ENCODE results near the gene KRTAP6-1.

Gene KRTAP6-1, protein sequence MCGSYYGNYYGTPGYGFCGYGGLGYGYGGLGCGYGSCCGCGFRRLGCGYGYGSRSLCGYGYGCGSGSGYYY

DNA sequence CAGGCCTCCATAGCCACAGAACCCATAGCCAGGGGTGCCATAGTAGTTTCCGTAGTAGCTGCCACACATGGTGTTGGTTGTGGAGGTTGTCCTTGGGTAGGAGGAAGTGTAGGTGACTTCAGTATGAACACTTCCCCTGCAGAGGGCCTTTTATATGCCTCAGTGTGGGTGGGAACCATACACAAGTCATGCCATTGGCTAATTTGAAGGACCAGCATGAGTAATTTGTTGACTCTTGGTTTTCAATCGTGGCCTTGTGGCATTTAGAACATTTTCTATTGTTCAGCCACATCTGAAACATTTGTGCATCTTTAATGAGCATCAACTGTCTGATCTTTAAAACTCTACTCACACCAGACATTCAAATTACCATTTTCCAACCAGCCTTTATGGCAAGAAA lies at the start of gene KRTAP6-1:
KRTAP6-1 (minus strand) TSS at position 95 of the 400 bp plus-strand sequence; CDS start at position 69, 26 bp downstream.
- no peak for DNase-seq (ENCODE audit: low read depth in 2 of 2)

DNA sequence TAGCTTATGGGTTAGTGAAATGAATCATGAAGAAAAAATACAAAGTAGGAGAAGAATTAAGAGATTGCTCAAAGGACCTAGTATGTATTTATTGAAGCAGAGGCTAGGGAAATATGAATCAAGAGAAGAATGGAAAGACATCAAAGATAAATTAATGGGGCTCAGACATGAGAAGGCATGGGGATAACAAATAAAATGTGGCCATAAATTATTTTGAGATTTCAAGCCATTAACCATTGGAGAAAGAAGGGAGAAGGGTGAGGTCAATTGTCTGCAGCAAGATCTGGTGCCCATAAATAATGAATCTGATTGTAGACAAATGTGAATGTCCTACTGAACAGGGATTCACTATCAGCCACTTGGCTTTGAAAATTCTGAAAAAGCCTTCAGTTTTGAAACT lies 39.2 kb upstream of the KRTAP6-1 start:
- DNase-seq (ENCODE audit: low read depth in 2 of 2) = no peak

DNA sequence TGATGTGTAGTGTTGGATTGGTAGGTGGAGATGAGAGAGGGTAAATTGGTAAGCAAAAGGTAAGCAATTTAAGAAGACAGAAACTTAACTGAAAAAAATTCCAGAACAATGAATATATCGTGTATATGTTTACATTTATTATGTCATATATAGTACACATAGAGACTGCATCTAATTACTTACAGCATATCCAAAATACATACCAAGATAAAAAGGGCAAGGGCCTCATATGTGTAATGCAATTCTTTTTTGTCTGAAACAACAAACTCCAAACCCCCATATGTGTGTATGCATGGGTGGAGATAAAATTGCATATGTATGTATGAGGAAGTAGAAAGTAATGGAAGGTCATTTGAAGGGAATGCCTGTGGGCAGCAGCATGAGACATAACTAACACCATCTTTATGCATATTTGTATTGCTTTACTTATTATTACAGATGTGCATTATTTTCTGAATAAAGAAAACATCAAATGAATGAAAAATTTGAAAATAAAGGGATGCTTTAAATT lies 33.2 kb upstream of the KRTAP6-1 start:
- no peak for DNase-seq (ENCODE audit: low read depth in 2 of 2)

DNA sequence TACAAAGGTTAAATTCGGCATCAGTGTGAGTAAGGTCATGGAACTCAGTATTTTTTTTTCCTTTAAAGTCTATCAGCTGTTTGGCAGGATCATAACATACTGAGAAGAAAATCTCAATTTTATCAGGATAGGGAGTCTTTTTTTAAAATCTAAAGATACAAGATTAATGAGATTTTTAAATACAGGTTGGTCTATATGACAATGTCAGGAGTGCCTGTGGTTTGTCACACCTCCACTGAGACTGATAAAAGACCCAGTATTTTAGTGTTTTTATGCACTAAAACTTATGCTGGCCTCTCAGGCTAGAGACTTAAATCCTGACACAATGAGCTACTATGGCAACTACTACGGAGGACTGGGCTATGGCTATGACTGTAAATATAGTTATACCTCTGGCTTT lies 28.8 kb upstream of the KRTAP6-1 start, which contains the start of gene KRTAP20-3:
KRTAP20-3 (plus strand) TSS at position 301 of the 400 bp plus-strand sequence.
- no peak for DNase-seq (ENCODE audit: low read depth in 2 of 2)

DNA sequence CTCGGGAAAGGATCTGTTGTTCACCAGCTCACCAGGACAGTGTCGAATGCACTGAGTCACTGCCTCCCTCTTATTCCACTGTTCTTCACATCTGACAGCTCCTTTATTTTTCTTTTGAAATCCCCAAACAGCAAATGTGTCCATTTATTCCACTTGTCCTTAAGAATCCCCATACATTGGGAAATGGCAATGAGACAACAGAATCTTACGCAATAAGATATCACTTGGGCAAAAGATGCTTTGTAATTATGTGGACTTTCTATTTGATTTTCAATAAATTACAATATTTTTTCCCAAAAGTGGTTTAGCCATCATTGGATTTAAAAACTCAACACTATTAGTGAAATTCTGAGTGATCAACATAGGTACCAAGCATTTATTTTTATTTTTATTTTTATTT lies 25.0 kb upstream of the KRTAP6-1 start:
- no peak for DNase-seq (ENCODE audit: low read depth in 2 of 2)

DNA sequence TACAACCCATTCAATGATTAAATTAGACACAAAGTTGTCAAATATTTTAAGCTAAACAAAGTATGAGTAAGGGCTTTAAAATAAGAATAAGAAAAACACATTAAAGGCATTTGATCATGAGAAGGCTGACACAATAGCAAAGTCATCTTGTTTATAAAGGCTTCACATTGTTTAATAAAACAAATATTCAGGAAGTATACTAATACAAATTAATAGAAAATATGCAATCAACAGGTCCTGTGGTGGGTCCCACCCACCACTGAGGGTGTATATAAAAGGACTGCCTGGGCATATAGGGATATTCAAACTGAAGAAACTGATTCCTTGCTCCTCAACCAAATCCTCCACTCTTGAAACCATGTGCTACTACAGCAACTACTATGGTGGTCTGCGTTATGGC lies 21.2 kb upstream of the KRTAP6-1 start, which contains the start of gene KRTAP20-2:
KRTAP20-2 (plus strand) TSS at position 301 of the 400 bp plus-strand sequence; CDS start at position 359, 58 bp downstream.
- DNase-seq (ENCODE audit: low read depth in 2 of 2) = no peak

DNA sequence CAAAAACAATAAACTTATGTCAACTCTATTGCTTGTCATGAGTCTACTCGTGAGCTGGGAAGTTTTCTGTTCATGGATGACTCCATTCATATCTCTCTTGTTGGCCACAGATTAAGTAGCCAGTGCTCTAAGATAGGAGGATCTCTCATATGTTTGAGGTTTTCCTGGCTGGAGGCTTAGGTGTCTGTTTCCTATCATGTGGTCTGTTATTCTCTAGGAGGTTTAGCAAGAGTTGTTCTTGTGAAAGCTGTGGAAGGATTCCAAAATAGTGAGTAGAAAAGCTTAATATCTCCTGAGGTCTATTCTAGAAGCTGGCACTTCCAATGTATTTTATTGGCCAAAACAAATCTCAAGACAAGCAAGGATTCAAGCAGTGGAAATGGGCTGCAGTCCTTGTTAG lies 15.5 kb upstream of the KRTAP6-1 start:
- DNase-seq (ENCODE audit: low read depth in 2 of 2) = no peak

DNA sequence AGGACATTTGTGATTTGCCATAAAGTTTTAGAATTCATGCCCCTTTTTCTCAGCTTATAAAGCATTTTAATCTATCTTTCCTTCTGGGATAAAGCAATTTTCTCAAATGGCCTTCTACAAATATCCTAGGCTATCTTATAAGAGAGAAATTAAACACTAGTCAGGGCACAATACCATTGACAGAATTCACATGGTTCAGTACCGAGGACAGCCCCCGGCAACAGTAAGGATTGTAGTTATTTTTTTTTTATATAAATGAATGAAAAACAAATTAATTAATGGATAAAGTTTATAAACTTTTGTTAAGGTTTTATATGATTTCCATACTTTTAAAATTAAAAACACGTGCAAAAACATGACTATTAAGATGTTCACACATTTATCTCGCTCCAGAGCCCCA lies 14.4 kb upstream of the KRTAP6-1 start:
- DNase-seq (ENCODE audit: low read depth in 2 of 2) = no peak

DNA sequence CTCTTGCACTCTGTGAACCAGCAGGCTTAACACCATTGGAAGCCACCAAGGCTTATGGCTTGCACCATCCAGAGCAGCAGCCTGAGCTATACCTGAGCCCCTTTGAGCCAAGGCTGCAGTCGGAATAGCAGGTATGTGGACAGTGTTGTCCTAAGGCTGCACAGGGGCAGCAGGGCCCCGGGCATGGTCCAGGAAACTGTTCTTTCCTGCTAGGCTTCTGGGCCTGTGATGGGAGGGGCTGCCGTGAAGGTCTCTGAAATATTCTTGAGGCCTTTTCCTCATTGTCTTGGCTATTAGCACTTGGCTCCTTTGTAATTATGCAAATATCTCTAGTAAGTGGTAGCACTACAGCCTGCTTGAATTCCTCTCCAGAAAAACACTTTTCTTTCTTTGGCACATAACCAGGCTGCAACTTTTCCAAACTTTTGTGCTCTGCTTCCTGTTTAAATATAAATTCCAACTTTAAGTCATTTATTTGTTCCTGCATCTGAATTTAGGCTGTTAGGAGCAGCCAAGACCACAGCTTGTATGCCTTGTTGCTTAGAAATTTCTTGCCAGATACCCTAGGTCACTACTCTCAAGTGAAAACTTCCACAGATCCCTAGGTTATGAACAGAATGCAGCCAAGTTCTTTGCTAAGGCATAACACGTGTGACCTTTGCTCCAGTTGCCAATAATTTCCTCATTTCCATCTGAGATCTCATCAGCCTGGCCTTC lies 11.9 kb upstream of the KRTAP6-1 start:
- DNase-seq (ENCODE audit: low read depth in 2 of 2) = no peak

DNA sequence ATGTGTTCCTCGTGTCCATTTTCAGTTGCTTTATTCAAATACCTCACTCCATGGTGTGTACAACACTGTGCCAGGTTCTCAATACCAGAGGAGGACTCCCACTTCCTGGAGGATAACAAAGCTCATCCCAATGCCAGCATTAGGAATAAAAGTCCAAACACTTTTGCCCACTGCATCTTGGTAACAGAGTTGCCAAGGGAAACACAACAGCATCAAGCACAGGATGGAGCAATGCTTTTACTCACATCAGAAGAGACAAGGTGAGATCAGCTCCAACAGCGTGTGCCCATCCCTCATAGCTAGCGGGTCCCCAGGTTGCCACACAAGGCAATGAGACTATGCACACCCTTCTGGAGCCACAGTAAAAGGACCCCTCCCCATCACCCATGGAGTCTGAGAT lies 9.6 kb upstream of the KRTAP6-1 start:
- no peak for DNase-seq (ENCODE audit: low read depth in 2 of 2)

DNA sequence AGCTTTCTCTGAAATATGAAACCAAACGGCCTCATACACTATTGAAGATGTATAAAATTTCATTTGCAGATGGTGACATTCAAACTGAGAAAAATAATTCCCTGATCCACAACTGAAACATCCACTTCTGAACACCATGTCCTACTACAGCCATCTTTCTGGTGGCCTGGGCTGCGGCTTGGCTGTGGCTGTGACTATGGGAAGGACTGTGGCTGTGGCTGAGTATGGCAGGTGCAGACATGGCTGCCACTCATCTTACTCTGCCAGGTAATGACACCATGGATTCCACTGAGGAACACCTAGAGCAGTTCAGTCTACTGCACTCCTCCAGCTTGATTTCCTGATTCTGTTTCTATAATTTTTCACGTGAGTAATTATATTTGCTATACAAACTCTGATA lies 6.8 kb upstream of the KRTAP6-1 start, which contains the start of gene KRTAP20-4:
KRTAP20-4 (plus strand) TSS at position 106 of the 400 bp plus-strand sequence.
- DNase-seq (ENCODE audit: low read depth in 2 of 2) = no peak

DNA sequence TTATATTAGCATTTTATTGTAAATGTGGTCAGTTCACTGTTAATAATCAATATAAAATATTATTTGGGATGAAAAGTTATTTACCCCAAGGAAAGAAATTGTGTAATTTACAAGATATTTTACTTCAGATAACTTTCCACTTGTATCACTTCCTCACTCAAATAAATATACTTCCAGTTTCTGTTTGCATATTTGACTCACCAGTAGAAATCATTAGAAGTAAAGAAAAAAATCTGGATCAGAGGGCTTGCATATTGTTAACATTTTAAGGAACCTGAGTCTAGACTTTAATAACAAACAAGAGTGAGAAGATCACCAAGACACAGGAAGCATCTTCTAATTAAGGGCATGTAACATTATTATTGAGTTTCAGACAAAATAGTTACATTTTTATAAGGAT lies 6.3 kb upstream of the KRTAP6-1 start:
- no peak for DNase-seq (ENCODE audit: low read depth in 2 of 2)

DNA sequence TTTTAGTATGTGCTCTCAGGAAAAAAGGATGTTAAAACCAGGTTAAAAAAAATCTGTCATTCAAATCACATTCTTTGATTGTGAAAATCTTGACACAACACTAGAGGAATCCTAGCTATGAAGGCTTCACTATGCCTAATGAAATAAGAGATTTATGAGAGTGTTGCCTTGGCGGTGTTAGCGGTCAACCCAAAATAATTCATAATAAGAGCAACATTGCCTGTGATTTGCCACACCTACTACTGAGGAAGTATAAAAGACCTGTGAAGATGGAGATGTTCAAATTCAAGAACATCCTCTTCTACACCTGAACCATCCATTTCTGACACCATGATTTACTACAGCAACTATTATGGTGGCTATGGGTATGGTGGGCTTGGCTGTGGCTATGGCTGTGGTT lies 2.4 kb upstream of the KRTAP6-1 start, which contains the start of gene KRTAP20-1:
KRTAP20-1 (plus strand) TSS at position 301 of the 400 bp plus-strand sequence; CDS start at position 331, 30 bp downstream.
- no peak for DNase-seq (ENCODE audit: low read depth in 2 of 2)

DNA sequence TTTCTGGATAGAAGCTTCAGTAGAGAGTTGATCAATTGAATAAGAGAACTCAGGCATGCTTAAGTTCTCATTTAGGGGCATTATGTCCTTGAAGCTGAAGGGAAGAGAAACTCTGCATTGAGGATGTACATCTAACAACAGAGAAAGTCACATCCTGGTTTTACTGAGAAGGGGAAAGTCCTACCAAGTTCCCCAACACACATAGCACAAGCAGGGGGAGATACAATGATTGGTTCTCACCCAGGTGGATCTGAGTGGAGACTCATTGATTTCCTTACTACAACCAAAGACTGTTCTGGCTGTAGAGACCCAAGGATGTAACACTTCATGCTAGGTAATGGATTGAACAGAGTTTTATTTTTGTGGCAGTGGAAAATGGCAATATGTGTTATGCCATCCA lies 1.5 kb upstream of the KRTAP6-1 start:
- no peak for DNase-seq (ENCODE audit: low read depth in 2 of 2)

DNA sequence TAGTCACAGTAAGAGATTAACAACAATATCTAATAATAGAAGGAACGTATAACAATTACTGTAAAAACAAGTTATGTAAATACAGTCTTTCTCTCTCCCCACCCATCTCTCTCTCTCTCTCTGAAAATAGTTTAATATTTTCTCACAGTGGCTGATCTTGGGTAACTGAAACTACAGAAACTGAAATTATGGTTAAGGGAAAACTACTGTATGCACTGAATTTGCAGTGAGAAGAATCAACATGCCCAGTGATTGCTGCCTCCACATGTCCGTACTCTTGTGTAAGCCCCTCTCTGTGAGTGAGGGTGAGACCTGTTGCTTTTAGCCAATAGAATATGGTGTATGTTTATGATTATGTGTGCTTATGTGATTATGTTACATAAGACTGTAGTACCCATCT lies 1.6 kb downstream of the KRTAP6-1 start:
- DNase-seq (ENCODE audit: low read depth in 2 of 2) = no peak

DNA sequence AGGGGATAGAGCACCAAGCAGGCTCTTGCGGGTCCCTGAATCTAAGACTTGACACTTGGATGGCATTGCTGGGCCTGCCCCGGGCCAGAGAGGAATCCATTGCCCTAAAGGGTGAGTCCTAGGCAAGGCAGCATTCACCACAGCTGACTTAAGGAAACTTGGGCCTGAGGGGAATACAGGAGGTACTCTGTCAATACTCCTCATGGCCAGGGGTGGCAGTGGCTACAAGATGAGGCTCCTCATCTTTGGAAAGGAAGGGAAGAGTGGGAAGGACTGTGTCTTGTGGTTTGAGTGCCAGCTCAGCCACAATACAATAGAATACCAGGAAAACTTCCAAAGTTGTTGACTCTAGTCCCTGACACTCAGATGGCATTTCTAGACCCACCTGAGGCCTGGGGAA lies 7.8 kb downstream of the KRTAP6-1 start:
- DNase-seq (ENCODE audit: low read depth in 2 of 2) = no peak

DNA sequence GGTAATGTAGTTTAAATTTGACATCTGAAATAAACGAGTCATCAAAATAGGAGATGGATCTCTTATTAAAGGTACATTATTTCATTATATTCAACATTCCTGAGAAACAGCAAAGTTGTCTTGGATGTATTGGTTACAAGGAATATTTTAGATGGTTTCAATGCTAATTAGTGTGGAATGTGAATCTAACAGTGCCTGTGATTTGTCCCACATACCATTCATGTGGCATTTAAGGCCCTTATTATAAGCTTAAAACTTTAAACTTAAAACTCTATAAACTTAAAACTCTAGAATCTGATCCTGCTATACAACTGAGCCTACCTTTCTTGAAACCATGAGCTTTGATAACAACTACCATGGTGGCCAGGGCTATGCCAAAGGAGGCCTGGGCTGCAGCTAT lies 12.9 kb downstream of the KRTAP6-1 start, which contains the start of gene KRTAP22-1:
KRTAP22-1 (plus strand) TSS at position 301 of the 400 bp plus-strand sequence.
- no peak for DNase-seq (ENCODE audit: low read depth in 2 of 2)

DNA sequence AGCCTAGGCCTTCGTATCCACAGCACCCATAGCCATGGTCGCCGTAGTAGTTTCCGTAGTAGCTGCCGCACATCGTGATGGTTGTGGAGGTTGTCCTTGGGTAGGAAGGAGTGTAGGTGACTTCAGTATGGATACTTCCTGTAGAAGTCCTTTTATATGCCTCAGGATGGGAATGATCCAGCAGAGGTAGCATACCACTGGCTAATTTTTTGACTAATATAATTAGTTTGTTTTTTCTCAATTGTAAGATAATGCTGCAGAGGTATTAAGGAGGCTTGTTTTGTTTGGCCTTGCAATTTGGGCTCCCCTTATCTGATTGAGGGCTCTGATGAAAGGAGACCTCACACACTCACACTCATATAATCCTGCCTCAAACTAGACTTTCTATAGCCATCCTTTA lies 14.9 kb downstream of the KRTAP6-1 start, which contains the start of gene KRTAP6-2:
KRTAP6-2 (minus strand) TSS at position 101 of the 400 bp plus-strand sequence; CDS start at position 73, 28 bp downstream.
- DNase-seq (ENCODE audit: low read depth in 2 of 2) = no peak

DNA sequence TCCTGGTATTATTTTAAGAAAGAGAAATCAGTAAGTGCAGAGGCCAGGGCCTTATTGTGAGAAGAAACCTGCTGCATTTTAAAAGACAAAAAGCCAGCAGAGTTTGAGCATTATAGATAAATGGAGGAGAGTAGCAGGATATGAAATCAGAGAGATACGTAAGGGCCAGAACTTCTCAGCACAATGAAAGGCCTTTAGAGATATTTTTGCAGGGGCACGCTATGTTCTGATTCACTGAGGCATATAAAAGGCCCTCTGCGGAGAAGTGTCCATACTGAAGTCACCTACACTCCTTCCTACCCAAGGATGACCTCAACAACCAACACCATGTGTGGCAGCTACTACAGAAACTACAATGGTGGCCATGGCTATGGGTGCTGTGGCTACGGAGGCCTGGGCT lies 21.6 kb downstream of the KRTAP6-1 start, which contains the start of gene KRTAP6-3:
KRTAP6-3 (plus strand) TSS at position 301 of the 400 bp plus-strand sequence; CDS start at position 307, 6 bp downstream.
- no peak for DNase-seq (ENCODE audit: low read depth in 2 of 2)

DNA sequence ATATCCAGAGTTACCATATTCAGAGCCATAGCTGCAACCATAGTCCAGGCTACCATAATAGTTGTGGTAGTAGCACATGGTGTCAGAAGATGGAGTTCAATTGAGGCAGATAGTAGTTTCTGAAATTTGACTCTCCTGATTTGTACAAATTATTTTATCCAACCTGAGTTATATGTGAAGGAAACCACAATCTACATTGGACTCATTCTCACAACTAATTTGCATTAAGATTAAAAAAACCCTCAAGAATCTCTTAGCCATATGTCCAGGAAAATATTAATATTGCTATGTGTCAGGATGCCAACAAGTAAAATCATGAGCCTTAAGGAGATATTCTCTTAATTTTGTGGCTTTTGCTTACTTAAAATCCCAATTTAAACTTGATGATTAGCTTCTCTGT lies 23.4 kb downstream of the KRTAP6-1 start, which contains the start of gene KRTAP22-2:
KRTAP22-2 (minus strand) TSS at position 101 of the 400 bp plus-strand sequence.
- DNase-seq (ENCODE audit: low read depth in 2 of 2) = no peak

DNA sequence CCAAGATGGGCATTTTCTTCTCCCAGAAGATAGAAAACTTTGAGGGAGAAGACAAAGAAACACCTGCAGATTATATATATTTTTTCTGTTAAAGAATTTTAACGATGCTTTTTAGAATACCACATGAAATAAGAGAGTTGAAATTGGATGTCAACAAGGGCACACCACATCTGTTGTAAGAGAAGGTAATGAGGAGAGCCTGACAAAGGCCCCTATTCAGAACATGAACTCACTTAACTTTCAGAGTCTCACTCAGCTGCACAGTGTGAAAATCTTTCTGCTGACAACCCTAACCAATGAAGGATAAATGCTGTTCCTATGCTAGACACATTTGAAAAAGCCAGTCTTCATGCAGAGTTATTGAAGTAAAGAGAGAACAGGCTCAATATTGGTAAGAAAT lies 30.9 kb downstream of the KRTAP6-1 start:
- no peak for DNase-seq (ENCODE audit: low read depth in 2 of 2)

DNA sequence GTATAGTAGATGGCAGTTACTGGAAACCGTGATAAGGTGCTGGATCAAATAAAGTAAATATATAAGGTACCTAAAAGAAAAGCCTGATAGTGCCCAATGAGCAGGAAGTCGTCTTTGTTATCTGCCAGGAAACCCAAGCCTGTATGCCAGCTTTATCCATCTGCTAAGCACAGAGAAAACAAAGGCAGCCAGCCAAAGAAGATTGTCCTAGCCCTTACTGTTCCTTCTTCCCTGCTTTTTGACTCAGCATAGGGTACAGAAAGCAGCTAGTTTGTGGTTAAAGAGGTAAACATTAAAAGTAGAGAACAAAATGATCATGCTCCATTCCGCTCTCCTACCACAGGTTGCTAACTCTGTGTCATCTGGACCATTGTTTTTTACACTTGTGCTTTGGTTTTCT lies 33.6 kb downstream of the KRTAP6-1 start:
- DNase-seq (ENCODE audit: low read depth in 2 of 2) = no peak

DNA sequence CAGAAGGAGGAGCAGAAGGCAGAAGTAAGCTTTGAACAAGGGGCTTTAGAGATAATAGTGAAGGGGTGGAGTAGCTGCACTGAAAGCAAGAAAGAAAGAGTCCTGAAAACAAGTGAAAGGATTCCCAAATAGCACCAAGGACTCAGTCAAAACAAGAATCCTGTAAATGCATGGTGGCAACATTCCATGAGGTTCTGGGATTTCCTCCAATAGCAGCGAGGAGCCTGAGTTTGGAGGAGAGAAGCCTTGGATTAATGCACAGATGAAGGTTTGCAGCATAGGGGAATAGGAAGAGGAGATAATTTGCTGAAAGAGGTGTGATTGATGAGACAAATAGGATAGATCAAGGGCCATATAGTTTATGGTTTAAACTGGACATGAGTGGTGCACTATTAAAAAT lies 34.4 kb downstream of the KRTAP6-1 start:
- no peak for DNase-seq (ENCODE audit: low read depth in 2 of 2)

Measured in stimulated activated CD8-positive, alpha-beta memory T cell treated with anti-CD3 and anti-CD28 coated beads, Interleukin-15, amount 100 ng/mL, for 48 hours (primary cell).